B cell (primary cell): Measurements from ENCODE around the gene TDO2. TPM values are rescaled to one million over a fixed set of nuclear protein-coding genes. Genes with fewer than 3 reads are reported as not detected.
A peak's percentile ranks its signal among the peaks of the same experiment; 100 is the strongest.

Source experiments
- ATAC-seq: fragments of 200-7000 bp; cut with Tn5 transposase; one replicate; pipeline ENCODE4 v1.10.0; 2021; ENCODE audit warnings: low read depth, mild to moderate bottlenecking, moderate number of reproducible peaks, moderate library complexity
- CTCF ChIA-PET: fragments of 350-600 bp; sonication (Branson Sonifier 250); formaldehyde crosslinking; loops from one replicate; lab custom pipeline; 2021; ENCODE audit warnings: antibody characterized with exemption, inconsistent platforms; lab: Charles Lee
- POLR2A ChIA-PET: fragments of 350-600 bp; sonication (Branson Sonifier 250); formaldehyde crosslinking; loops from one replicate; lab custom pipeline; 2021; ENCODE audit warnings: antibody characterized with exemption; lab: Charles Lee
- DNase-seq: peaks from one replicate; pipeline ENCODE4 v3.0.0; 2013
- H2AFZ ChIP-seq: 2 replicates; pipeline ENCODE4 v1.6.1; 2012; ENCODE audit warnings: mild to moderate bottlenecking, low read depth, low read length; ENCODE audit not compliant: insufficient read depth, poor library complexity, severe bottlenecking
- H3K27ac ChIP-seq, 2 donors: 1 replicate in 1 of 2; 2 replicates in 1 of 2; pipeline ENCODE4 v1.5.1; 2012 to 2013; ENCODE audit warnings: low read length in 2 of 2, mild to moderate bottlenecking in 2 of 2, moderate library complexity in 1 of 2
- H3K27me3 ChIP-seq, 4 experiments: fragments of 200-600 bp in 1 of 4; sonication (generic) in 1 of 4; replicated peaks in 1 of 4; 1 replicate in 2 of 4; 2 replicates in 2 of 4; pipeline versions ENCODE4 v1.6.1 to v1.7.0; 2013 to 2016; ENCODE audit warnings: low read length in 3 of 4, mild to moderate bottlenecking in 2 of 4, mixed read lengths in 1 of 4, moderate library complexity in 1 of 4; ENCODE audit not compliant: insufficient read depth in 4 of 4, control insufficient read depth in 3 of 4; ENCODE audit errors: control extremely low read depth in 1 of 4
- H3K36me3 ChIP-seq, 2 experiments: replicated peaks in 1 of 2; 1 replicate in 1 of 2; 2 replicates in 1 of 2; pipeline versions ENCODE4 v1.6.1 to v1.7.1; 2013; ENCODE audit warnings: low read length in 1 of 2; ENCODE audit not compliant: insufficient read depth in 2 of 2, control insufficient read depth in 1 of 2; ENCODE audit errors: control extremely low read depth in 1 of 2, extremely low read depth in 1 of 2
- H3K4me1 ChIP-seq, 2 donors: fragments of 200-600 bp in 1 of 2; sonication (generic) in 1 of 2; 1 replicate in 1 of 2; 2 replicates in 1 of 2; pipeline versions ENCODE4 v1.5.1 to v1.6.1; 2013 to 2017; ENCODE audit warnings: low read length in 2 of 2; ENCODE audit not compliant: control insufficient read depth in 2 of 2, insufficient read depth in 2 of 2
- H3K4me2 ChIP-seq: replicated peaks from 2 replicates; pipeline ENCODE3; 2012; ENCODE audit warnings: mild to moderate bottlenecking, low read depth, low read length; ENCODE audit not compliant: poor library complexity, severe bottlenecking
- H3K4me3 ChIP-seq, 5 experiments: fragments of 200-600 bp in 1 of 5; sonication (generic) in 1 of 5; 1 replicate in 3 of 5; 2 replicates in 2 of 5; pipeline versions ENCODE4 v1.5.1 to v1.7.0; 2011 to 2016; ENCODE audit warnings: low read length in 4 of 5, mild to moderate bottlenecking in 4 of 5, low read depth in 2 of 5, control low read depth in 1 of 5, moderate library complexity in 1 of 5; ENCODE audit not compliant: insufficient read depth in 1 of 5; ENCODE audit errors: control extremely low read depth in 1 of 5, extremely low read depth in 1 of 5
- H3K79me2 ChIP-seq: fragments of 200-600 bp; sonication (generic); one replicate; pipeline ENCODE4 v1.6.0; 2016; ENCODE audit warnings: low read length; ENCODE audit not compliant: control insufficient read depth, insufficient read depth
- H3K9ac ChIP-seq: fragments of 200-600 bp; sonication (generic); 2 replicates; pipeline ENCODE4 v1.6.1; 2017; ENCODE audit warnings: mild to moderate bottlenecking, low read length, moderate library complexity
- H3K9me3 ChIP-seq, 3 donors: one replicate each; pipeline versions ENCODE4 v1.6.1 to v1.7.1; 2013; ENCODE audit warnings: low read length in 2 of 3; ENCODE audit not compliant: control insufficient read depth in 2 of 3, insufficient read depth in 1 of 3; ENCODE audit errors: control extremely low read depth in 1 of 3
- H4K20me1 ChIP-seq: 2 replicates; pipeline ENCODE4 v1.6.0; 2012; ENCODE audit warnings: mild to moderate bottlenecking, low read length; ENCODE audit not compliant: insufficient read depth, control insufficient read depth, poor library complexity, severe bottlenecking
- H3K27ac Mint-ChIP-seq: one replicate; pipeline ENCODE4 v1.8.0; 2021; ENCODE audit warnings: mixed read lengths
- H3K27me3 Mint-ChIP-seq: one replicate; pipeline ENCODE4 v1.8.0; 2021; ENCODE audit warnings: mixed read lengths
- H3K4me1 Mint-ChIP-seq: one replicate; pipeline ENCODE4 v1.8.0; 2021; ENCODE audit warnings: mixed read lengths
- H3K4me3 Mint-ChIP-seq: one replicate; pipeline ENCODE4 v1.8.0; 2021; ENCODE audit warnings: mixed read lengths
- H3K9me3 Mint-ChIP-seq: one replicate; pipeline ENCODE4 v1.8.0; 2022; ENCODE audit warnings: mixed read lengths; ENCODE audit not compliant: insufficient read depth
- CTCF ChIP-seq: fragments of 200-600 bp; IDR thresholded peaks from one replicate; pipeline ENCODE4 v1.8.0; 2022; ENCODE audit warnings: antibody characterized with exemption, mild to moderate bottlenecking
- EZH2 ChIP-seq: IDR thresholded peaks from 2 replicates; pipeline ENCODE4 v1.6.1; 2012; ENCODE audit warnings: borderline replicate concordance, low read depth, mild to moderate bottlenecking, moderate library complexity, low read length; ENCODE audit not compliant: insufficient read depth, poor library complexity, severe bottlenecking
- WGBS: methylation state at CpG from one replicate; pipeline ENCODE4 v1.1.5; 2013; ENCODE audit warnings: missing lambda C conversion rate; ENCODE audit not compliant: insufficient coverage; 5-methylcytosine and 5-hydroxymethylcytosine counted together
- intact Hi-C: fragments of 100-400 bp; cut with micrococcal nuclease; formaldehyde crosslinking; loops from one replicate; pipeline ENCODE4 v1.10.0; 2022
- polyA plus RNA-seq: library from polyadenylated mRNA; depleted of rRNA; stranded (reverse); fragments of >200 nt; gene quantifications from 2 replicates; pipeline ENCODE4 v1.2.3, GENCODE V29; 2012
- total RNA-seq, 2 donors: library from RNA; stranded (reverse); fragments of 120-200 nt in 1 of 2; gene quantifications; 1 replicate in 1 of 2; 2 replicates in 1 of 2; pipeline versions ENCODE4 v1.2.3 to v1.2.4, GENCODE V29; 2013 to 2022

TDO2 gene
- total and polyA plus RNA-seq, 2 donors (not counting 1 experiment from before 2014, with no cell fraction given) = not detected

- POLR2A ChIA-PET = no interaction called here
- Histone ChIP-seq H2AFZ (peak overlapping the region; percentile 99), H3K9ac (peak overlapping the region; percentile 96), H3K79me2 (peaks cover 3% of the 10 kb centered on the region), H3K4me1 (peaks cover 8 to 9% of the 10 kb centered on the region in 2 donors), H3K36me3 (no peaks in the 10 kb centered on the region), H3K27me3 (no peaks in the 10 kb centered on the region), H3K27ac (peak overlapping the region; percentile 87 to 96), H3K4me2 (peak overlapping the region; percentile 86), H3K9me3 (no peaks in the 10 kb centered on the region), H4K20me1 (no peaks in the 10 kb centered on the region), H3K4me3 (peak overlapping the region; percentile 53 to 97 (median 88))
- CTCF ChIA-PET = interaction anchor here (1.0 to 2.3 kb wide), 6 partner anchors 10 to 1405 kb away, joined by 3 to 11 read pairs (median 4); partner anchors contain the start of genes GUCY1B1 and PLRG1
- Mint-ChIP-seq H3K27ac (peak overlapping the region; percentile 98), H3K4me3 (peak overlapping the region; percentile 97), H3K4me1 (peaks cover 14% of the 10 kb centered on the region), H3K9me3 (no peaks in the 10 kb centered on the region), H3K27me3 (peaks cover 11% of the 10 kb centered on the region)
- DNase-seq (no peak), ATAC-seq (no peak)
- intact Hi-C loops = loop anchor here (10.0 kb wide), 1 partner anchor 1329 kb away; no protein-coding TSS in a partner anchor
- 100% methylated on average over 6 of the region's 11 CpGs for WGBS
- TF ChIP-seq EZH2 (no peak), CTCF (no peak)
Observed at GRCh38 chr4:155954118-155954685, 50.7 kb downstream of the TDO2 start.

GRCh38 chr4:155954939-155955338 lies 51.4 kb downstream of the TDO2 start:
- ATAC-seq = no peak
- Histone ChIP-seq H3K9ac (no peak overlapping the region), H2AFZ (peak overlapping the region; percentile 16), H3K36me3 (no peaks in the 10 kb centered on the region), H3K4me2 (no peak overlapping the region), H3K79me2 (peaks cover 3% of the 10 kb centered on the region), H3K27ac (no peak overlapping the region), H3K9me3 (no peaks in the 10 kb centered on the region), H4K20me1 (no peaks in the 10 kb centered on the region), H3K4me1 (peaks cover 8 to 9% of the 10 kb centered on the region in 2 donors), H3K27me3 (no peaks in the 10 kb centered on the region), H3K4me3 (no peak overlapping the region)
- Mint-ChIP-seq H3K27me3 (peaks cover 12% of the 10 kb centered on the region), H3K27ac (peak overlapping the region; percentile 22), H3K4me3 (peak overlapping the region; percentile 97), H3K9me3 (no peaks in the 10 kb centered on the region), H3K4me1 (peaks cover 14% of the 10 kb centered on the region)
- no peak for DNase-seq
- POLR2A ChIA-PET = no interaction called here
- no peak for TF ChIP-seq CTCF
- no peak for TF ChIP-seq EZH2
- WGBS = no CpG with 5 or more reads among the region's 4 CpGs
- intact Hi-C loops = loop anchor here (10.0 kb wide), 1 partner anchor 1330 kb away; no protein-coding TSS in a partner anchor
- CTCF ChIA-PET = interaction anchor here (1.0 kb wide), 1 partner anchor 145 kb away, joined by 3 read pairs; no protein-coding TSS in a partner anchor
